ENCODE results near the gene ATG5.
A peak's percentile ranks its signal among the peaks of the same experiment; 100 is the strongest.

The ATG5 gene

GRCh38 chr6:106318851-106319250 is 6.7 kb downstream of the ATG5 start:
- Histone ChIP-seq H3K79me2 (ENCODE audit: insufficient read depth, low read length) (peaks cover 92% of the 10 kb centered on the region), H3K4me1 (ENCODE audit: insufficient read depth, low read length, poor library complexity, severe bottlenecking) (peaks cover 67% of the 10 kb centered on the region), H3F3A (ENCODE audit: low read depth) (no peaks in the 10 kb centered on the region), H2AFZ (ENCODE audit: low read length) (no peak overlapping the region), H3K27me3 (ENCODE audit: insufficient read depth, low read length, poor library complexity, severe bottlenecking) (no peaks in the 10 kb centered on the region), H4K20me1 (ENCODE audit: insufficient read depth, low read length, poor library complexity, severe bottlenecking) (peaks cover 59% of the 10 kb centered on the region), H3K9me3 (ENCODE audit: insufficient read depth, low read depth, low read length) (no peaks in the 10 kb centered on the region), H3K4me3 (ENCODE audit: low read length, poor library complexity, severe bottlenecking) (peak overlapping the region; percentile 45), H3K9ac (ENCODE audit: low read depth, low read length, poor library complexity, severe bottlenecking) (peak overlapping the region; percentile 14), H3K36me3 (ENCODE audit: insufficient read depth, low read length) (peaks cover 8% of the 10 kb centered on the region), H3K4me2 (ENCODE audit: low read depth, low read length, poor library complexity, severe bottlenecking) (peak overlapping the region; percentile 94), H3K9me2 (replicated peaks; ENCODE audit: low read depth, low read length) (no peaks in the 10 kb centered on the region)
- no peak for TF ChIP-seq EZH2phosphoT487 (IDR thresholded peaks at IDR 0.05; ENCODE audit: borderline replicate concordance)
- TF ChIP-seq, protein P1, sequence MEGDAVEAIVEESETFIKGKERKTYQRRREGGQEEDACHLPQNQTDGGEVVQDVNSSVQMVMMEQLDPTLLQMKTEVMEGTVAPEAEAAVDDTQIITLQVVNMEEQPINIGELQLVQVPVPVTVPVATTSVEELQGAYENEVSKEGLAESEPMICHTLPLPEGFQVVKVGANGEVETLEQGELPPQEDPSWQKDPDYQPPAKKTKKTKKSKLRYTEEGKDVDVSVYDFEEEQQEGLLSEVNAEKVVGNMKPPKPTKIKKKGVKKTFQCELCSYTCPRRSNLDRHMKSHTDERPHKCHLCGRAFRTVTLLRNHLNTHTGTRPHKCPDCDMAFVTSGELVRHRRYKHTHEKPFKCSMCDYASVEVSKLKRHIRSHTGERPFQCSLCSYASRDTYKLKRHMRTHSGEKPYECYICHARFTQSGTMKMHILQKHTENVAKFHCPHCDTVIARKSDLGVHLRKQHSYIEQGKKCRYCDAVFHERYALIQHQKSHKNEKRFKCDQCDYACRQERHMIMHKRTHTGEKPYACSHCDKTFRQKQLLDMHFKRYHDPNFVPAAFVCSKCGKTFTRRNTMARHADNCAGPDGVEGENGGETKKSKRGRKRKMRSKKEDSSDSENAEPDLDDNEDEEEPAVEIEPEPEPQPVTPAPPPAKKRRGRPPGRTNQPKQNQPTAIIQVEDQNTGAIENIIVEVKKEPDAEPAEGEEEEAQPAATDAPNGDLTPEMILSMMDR (conservative IDR thresholded peaks at IDR 0.05; ENCODE audit: low read length), result no peak

GRCh38 chr6:106318061-106318460 is 7.5 kb downstream of the ATG5 start:
- no peak for TF ChIP-seq EZH2phosphoT487 (IDR thresholded peaks at IDR 0.05; ENCODE audit: borderline replicate concordance)
- TF ChIP-seq, protein P1 (conservative IDR thresholded peaks at IDR 0.05; ENCODE audit: low read length), result no peak
- peaks cover 87% of the 10 kb centered on the region for H3K79me2 ChIP-seq (ENCODE audit: insufficient read depth, low read length)
- peak overlapping the region; percentile 94 for H3K4me2 ChIP-seq (ENCODE audit: low read depth, low read length, poor library complexity, severe bottlenecking)

GRCh38 chr6:106316375-106316766 is 9.2 kb downstream of the ATG5 start:
- peaks cover 85% of the 10 kb centered on the region for H3K79me2 ChIP-seq (ENCODE audit: insufficient read depth, low read length)
- no peak for TF ChIP-seq EZH2phosphoT487 (IDR thresholded peaks at IDR 0.05; ENCODE audit: borderline replicate concordance)
- TF ChIP-seq, protein P1 (conservative IDR thresholded peaks at IDR 0.05; ENCODE audit: low read length), result no peak

More at GRCh38 chr6:106318061-106318460, 7.5 kb downstream of the ATG5 start:
- H3K9ac ChIP-seq (ENCODE audit: low read depth, low read length, poor library complexity, severe bottlenecking), result no peak overlapping the region
- no peaks in the 10 kb centered on the region for H3F3A ChIP-seq (ENCODE audit: low read depth)
- peaks cover 64% of the 10 kb centered on the region for H3K4me1 ChIP-seq (ENCODE audit: insufficient read depth, low read length, poor library complexity, severe bottlenecking)
- no peaks in the 10 kb centered on the region for H3K9me2 ChIP-seq (replicated peaks; ENCODE audit: low read depth, low read length)
- H3K4me3 ChIP-seq (ENCODE audit: low read length, poor library complexity, severe bottlenecking), result peak overlapping the region; percentile 36
- peaks cover 9% of the 10 kb centered on the region for H3K36me3 ChIP-seq (ENCODE audit: insufficient read depth, low read length)
- no peak overlapping the region for H2AFZ ChIP-seq (ENCODE audit: low read length)
- H3K27me3 ChIP-seq (ENCODE audit: insufficient read depth, low read length, poor library complexity, severe bottlenecking), result no peaks in the 10 kb centered on the region
- no peaks in the 10 kb centered on the region for H3K9me3 ChIP-seq (ENCODE audit: insufficient read depth, low read depth, low read length)
- peaks cover 59% of the 10 kb centered on the region for H4K20me1 ChIP-seq (ENCODE audit: insufficient read depth, low read length, poor library complexity, severe bottlenecking)

More at GRCh38 chr6:106316375-106316766, 9.2 kb downstream of the ATG5 start:
- Histone ChIP-seq H3K4me2 (ENCODE audit: low read depth, low read length, poor library complexity, severe bottlenecking) (peak overlapping the region; percentile 94), H3K36me3 (ENCODE audit: insufficient read depth, low read length) (peaks cover 23% of the 10 kb centered on the region), H3F3A (ENCODE audit: low read depth) (no peaks in the 10 kb centered on the region), H4K20me1 (ENCODE audit: insufficient read depth, low read length, poor library complexity, severe bottlenecking) (peaks cover 53% of the 10 kb centered on the region), H3K9ac (ENCODE audit: low read depth, low read length, poor library complexity, severe bottlenecking) (no peak overlapping the region), H3K9me3 (ENCODE audit: insufficient read depth, low read depth, low read length) (no peaks in the 10 kb centered on the region), H3K9me2 (replicated peaks; ENCODE audit: low read depth, low read length) (no peaks in the 10 kb centered on the region), H3K4me1 (ENCODE audit: insufficient read depth, low read length, poor library complexity, severe bottlenecking) (peaks cover 64% of the 10 kb centered on the region), H3K4me3 (ENCODE audit: low read length, poor library complexity, severe bottlenecking) (no peak overlapping the region), H3K27me3 (ENCODE audit: insufficient read depth, low read length, poor library complexity, severe bottlenecking) (no peaks in the 10 kb centered on the region), H2AFZ (ENCODE audit: low read length) (no peak overlapping the region)

Measured in Loucy (cell line).